Activated naive CD4-positive, alpha-beta T cell (primary cell): ENCODE measurements around the gene DGCR8.

ENCODE experiments used
- DNase-seq, 4 experiments: peaks; one replicate each; lab custom pipeline; 2025; lab: John Stamatoyannopoulos, UW

DGCR8 gene

DNA sequence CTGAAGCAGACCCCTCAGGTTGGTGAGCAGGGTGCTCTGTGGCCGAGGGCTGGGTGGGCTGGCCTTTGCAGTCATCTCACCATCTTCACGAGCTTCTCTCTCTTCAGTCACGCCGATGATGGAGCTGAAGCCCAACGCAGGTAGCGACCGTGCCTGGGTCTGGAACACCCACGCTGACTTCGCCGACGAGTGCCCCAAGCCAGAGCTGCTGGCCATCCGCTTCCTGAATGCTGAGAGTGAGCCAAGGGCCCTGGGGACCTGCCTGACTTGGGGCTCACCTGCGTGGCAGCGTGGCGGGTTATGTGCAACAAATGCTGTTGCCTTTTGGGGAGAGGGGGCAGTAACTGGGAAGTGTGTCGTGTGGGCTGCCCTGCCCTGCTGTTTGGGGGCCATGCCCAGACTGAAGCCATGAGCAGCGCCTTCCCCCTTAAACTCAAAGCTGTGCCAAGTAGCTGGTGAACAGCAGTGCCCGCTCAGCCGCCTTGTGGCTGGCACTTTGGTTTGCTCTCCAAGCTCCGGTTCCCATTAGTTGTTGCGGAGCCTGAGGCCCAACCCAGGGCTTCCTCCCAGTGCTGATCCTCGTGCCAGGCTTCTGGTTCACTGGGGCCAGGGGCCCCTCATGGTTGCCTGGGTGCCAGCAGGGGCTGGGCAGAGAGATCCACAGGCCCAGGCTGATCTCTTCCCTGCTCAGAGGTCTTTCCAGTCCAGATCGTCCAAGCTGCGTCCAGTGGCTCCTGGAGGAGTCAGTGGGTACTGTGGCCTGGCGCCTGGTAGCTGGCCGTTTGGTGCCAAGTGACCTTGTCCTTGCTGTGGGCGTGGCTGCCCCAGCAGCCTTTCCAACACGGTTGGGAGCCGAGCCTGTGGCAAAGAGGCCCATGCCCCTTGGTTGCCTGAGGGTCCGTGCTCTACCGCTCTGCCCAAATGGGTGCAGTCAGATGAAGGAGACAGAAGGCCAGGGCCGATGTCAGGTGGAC lies 45.4 kb downstream of the DGCR8 start:
- DNase-seq, result no peak

DNA sequence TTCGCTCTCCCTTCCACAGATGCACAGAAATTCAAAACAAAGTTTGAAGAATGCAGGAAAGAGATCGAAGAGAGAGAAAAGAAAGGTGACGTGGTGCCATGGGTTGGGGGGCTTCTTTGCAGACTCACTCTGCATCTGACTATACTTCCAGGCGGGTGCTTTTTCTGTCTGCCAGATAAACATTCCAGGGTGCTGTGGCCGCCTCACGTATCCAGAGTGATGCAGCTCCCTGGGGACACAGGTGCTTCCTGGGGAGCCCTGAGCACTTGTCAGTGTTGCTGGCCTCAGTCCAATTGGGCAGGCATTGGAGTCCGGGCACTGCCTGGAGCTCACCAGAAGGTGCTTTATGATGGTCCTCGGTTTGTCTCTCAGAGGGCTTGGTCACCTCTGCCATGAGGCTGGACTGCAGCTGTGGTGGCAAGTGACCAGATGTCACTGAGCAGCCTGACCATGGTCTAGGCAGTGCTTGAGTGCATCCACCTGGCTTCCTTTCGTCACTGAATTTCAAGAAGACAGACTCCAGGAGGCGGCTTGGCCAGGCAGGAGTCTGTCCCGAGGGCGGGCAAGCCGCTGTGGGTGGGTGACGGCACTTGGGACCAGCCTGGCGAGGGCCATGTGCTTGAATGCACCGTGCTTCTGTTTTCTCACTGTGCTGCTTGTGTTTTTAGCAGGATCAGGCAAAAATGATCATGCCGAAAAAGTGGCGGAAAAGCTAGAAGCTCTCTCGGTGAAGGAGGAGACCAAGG lies 46.4 kb downstream of the DGCR8 start:
- DNase-seq, result no peak

DNA sequence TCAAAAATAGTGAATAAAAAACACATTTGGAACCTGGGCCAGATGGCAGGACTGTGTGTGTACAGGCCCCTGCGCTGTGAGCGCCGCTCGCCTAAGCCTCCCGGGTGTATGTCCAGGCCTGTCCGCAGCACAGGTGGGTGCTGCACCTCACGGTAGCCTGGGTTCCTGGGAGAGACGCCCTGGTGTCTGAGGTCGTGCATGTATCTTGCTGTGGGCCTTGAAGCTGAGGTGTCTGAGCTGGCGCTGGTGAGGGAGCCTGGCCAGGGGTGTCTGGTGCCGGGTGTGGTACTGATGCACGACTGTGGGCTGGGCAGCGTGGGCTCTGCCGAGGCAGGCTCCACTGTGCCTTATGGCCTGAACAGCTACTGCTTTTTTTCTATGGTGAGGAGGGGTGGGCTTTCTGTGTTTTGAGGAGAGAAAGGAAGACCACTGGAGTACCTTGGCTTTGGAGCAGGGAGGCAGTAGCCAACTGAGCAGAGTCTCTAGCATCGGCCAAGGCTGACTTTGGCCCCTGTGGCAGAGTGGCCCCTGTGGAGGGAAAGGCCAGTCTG lies 47.4 kb downstream of the DGCR8 start:
- no peak for DNase-seq

- no peak for DNase-seq
These were observed 48.0 kb downstream of the DGCR8 start for GRCh38 chr22:20127869-20128618.

DNA sequence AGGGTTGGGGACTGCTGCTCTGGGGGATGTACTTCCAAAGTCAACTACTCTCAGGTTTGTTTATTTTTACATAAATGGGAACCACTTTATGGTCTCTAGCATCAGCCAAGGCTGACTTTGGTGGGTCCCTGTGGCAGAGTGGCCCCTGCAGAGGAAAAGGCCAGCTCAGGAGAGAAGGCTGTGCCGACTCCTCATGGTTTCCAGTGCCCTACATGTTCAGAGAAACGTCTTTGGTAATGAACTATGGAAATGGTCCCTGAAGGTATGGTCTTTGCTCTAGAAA lies 48.5 kb downstream of the DGCR8 start:
- DNase-seq, result no peak

DNA sequence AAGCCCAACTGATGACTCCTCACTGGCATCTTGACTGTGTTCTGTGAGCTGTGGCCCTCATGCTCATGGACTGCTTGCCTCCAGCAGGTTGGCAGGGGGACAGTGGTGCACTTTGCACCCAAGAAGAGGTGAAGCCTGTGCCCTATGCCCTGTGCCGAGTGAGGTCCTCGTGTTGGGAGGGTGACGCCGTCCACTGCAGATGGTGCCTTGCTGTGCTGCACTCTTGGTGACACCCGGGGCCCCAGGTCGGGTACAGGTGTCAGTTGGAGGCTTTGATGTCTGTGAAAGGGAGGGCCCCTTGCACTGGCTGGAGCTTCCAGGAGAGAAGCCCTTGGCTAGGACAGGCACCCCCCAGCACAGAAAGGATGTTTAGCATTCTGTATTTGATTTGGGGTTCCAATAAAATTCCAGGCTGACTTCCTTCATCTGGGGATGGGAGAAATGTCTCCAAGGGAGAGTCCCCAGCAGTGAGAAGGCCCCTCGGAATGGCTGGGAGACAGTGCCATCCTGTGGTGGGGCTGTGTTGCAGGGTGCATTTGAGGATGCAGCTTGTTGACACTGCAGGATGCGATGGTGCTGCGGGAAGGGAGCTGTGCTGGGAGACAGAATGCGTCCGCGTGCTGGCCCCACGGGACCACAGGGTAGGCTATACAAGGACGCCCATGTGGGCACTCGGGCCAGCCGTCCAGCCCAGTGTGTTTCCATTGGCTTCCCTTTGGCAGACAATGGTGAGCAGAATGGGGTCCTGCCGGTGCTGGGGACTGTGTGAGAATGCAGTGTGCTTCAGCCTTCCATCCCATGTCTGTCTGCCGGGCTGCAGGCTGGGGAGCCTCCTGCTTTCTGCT lies 49.1 kb downstream of the DGCR8 start:
- DNase-seq, result peak in 2 of 4 experiments; percentile 18 to 32

DNA sequence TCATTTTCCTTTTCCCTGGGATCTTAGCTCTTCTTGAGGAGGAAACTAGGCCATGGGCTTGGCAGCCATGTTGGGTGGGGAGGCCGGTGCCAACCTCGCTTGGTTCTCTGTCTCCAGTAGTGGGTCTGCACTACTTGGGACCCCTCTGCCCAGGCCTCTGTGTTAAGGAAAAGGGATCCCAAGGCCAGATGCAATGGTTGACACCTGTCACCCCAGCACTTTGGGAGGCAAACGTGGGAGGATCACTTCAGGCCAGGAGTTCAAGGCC lies 49.6 kb downstream of the DGCR8 start:
- no peak for DNase-seq

DNA sequence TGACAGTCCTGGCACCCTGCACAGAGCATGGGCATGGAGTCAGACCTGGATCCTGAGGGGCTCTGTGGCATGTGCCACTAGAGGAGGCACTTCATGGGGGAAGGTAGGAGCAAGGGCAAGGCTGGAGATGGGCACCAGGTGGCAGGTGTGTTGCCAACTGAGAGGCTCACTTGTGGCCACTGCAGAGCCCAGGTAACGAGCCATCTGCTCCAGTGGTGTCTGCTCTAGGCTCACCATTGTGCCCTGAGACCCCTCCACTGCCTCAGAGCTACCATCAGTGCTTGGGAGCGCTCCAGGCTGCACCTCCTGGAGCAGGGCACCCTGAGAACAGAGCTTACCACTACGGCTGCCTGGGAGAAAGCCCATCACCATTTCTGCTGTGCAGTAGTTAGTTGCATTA lies 50.3 kb downstream of the DGCR8 start:
- DNase-seq, result no peak

DNA sequence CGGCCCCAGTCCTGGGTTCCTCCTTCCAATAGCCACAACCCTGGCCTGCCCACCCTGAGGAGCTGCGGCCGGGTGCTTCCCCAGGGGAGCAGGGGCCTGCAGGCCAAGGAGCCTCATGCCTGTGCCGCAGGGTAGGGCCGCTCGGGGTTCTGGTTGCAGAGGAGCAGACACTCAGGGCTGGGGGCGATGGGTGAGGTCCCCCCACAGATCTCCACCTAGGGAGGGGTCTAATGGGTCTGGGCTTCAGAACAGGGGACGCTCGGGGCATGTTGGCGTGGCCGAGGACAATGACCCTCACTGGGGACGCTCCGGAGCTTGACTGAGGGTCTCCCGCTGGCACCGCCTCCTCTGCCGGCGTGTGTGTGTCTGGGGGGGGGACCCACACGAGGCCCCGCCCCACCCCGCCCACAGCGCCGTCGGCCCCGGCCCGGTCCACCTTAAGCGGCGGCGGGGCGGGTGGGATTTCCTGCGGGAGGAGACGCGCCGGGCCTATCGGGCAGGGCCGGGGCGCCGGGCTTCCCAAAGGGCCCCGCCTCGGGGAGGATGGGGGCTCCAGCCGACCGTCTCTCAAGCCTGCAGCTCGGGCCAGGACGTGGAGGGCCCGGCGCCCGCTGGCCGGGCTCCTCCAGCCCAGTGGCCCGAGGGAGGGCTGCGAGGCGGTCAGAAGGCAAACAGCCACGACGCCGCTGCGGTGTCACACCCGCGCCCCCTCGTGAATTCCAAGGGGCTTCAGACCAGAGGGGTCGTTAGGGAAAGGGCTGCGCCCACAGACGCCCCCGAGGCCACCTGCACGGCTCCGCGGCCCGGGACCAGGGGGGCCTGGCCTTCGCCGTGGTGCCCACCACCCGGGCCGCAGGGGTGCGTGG lies 50.9 kb downstream of the DGCR8 start:
- DNase-seq, result peak; percentile 50 to 76 (median 60)

- peak in 2 of 4 experiments; percentile 19 to 57 for DNase-seq
These were observed 51.5 kb downstream of the DGCR8 start, which contains the start of gene ZDHHC8 for GRCh38 chr22:20131597-20131858. Gene ZDHHC8, plus strand, starts transcription at chr22:20131804. Its CDS starts 144 bp downstream, at chr22:20131948.

DNA sequence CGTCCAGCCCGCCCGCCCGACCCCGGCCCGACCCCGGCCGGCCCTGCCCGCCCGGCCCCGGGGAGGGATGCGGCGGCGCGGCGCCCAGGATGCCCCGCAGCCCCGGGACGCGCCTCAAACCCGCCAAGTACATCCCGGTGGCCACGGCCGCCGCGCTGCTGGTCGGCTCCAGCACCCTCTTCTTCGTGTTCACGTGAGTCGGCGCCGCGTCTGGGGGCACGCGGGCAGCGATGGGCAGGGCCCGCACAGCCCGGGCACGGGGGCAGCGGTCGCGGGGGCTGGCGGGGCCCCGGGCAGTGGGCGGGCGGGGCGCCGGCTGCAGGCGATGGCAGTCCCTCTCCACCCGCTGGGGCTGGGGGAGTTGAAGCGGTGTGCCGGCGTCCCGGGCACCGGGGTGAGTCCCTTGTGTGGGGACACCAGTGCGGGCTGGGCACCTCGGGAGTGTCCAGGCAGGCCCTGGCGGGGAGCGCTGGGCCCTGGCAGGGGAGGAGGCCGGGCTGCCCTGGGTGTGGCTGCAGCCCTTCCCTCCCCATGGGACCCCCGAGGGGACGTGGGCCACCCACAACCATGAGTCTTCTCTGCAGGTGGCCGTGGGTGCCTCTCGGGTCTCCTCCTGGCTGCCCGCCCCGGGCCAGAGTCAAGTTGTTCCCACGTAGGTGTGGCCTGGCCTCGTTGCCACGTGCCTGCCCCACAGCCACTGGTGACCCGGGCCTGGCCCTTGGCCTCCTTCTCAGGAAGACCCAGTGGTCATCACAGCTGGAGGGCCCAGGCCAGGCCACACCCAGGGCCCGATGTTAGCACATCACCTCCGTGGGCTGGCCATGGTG lies 52.0 kb downstream of the DGCR8 start:
- DNase-seq, result no peak

DNA sequence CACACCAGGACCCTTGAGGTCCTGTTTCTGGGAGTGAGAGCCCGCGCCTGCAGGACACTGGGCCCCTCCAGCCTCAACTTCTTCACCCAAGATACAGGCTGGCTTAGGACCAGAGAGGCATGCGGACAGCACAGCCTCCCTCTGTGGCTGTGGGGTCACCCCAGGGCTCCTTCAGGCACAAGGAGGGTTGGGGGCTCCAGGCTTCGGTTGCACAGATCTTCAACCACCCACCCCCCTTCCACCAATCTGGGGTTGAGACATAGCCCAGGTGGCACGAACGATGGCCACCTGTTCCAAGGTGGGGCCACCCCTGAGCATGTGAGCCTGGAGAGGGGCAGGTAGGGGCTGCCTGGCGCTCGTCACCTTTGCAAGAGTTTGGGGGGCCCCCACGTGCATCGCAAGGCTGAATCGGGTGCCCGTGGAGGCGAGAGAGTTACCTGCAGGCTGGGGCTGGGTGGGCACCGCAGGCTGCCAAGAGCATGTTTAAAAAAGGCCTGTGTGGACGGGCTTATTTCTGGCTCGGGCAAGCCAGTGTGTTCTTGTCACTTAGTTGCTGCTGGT lies 52.7 kb downstream of the DGCR8 start:
- DNase-seq, result no peak

DNA sequence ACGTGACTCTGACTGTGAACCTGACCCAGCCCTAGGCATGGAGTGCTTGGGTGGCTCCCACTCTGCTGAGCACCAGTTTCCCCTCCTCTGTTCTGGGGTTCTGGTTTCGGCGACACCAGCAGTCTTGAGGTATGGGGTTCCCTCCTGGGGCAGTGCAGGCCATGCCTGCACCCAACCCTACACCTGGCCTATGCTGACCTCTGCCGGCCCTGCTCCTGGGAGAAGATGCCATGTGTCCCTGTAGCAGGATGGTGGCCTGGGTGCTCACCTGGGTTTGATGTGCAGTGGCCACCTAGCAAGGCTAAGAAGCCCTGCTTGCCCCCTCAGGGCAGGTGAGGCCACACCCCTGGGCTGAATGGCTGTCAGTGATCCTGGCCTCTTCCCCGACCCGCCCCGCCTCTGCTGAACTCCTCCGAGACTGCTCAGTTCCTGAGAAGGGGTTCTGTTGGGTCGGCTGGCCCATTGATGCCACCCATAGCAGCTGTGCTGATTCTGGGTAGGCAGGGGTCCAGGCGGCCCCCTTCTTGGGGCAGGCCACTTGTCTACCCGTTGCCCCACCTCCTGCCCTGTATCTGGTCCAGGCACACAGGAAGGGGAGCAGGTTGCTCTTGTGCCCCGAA lies 54.0 kb downstream of the DGCR8 start:
- DNase-seq, result no peak

GRCh38 chr22:20135265-20135664 lies 55.2 kb downstream of the DGCR8 start:
- no peak for DNase-seq

GRCh38 chr22:20135806-20136602 lies 56.0 kb downstream of the DGCR8 start:
- no peak for DNase-seq

GRCh38 chr22:20136603-20136873 lies 56.5 kb downstream of the DGCR8 start:
- no peak for DNase-seq

- DNase-seq, result no peak
These were observed 57.1 kb downstream of the DGCR8 start for GRCh38 chr22:20137113-20137512.

DNA sequence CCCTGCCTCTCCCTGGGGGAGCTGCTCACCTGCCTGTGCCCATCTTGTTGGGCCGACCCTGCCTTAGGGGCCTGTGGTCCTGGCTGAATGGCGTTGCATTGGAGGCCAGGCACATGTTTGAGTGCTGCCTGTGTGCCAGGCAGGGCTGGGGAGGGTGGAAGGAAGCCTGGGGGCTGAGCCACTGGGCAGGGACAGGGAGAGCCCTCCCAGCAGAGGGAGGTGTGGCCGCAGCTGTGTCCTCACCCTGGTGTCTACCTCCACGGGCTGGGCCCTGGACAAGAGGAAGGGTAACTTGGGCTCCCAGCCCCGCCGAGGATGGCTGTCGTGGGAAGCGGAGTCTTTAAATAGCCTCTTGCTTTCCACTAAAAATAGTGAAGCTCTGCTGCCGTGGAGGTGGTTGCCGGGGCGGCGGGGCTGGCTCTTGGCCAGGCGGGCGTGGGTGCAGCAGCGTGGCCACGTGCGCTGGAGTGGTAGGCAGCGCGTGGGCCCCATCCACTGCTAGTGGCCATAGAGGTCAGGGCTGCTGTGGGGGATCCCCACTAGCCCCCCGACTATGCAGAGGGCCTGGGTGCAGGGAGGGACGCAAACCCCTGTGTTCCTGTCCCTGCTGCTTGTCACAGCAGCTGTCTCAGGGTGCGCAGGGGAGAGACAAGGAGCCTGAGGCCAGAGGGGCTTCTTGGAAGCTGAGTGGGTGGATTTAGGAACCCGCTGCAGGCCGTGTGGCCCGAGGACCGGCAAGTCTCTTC lies 57.8 kb downstream of the DGCR8 start:
- no peak for DNase-seq
